Measurements from ENCODE around the gene GMDS.

Gene GMDS

DNA sequence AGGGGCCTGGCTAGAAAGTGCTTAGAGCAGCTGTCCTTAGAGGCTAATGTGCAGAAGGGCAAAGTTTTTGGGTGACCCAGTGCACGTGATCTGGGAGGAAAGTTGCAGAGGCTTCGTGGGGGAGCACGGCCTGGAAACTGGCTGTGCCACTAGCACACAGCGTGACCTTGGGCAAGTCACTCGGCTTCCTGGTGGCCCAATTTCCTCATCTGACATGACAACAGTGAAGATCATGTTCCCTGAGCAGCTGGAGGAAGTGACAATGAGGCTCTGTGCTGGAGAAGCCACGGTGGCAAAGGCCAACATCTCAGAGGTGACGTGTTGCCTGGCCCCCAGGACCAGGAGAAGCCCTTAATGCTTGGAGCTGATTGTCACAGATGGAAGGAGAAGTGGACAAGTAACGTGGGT lies 536.2 kb downstream of the GMDS start:
- POLR2A ChIA-PET: no interaction called here
- Histone ChIP-seq H3K9me3 (ENCODE audit: control extremely low read depth in 1 of 5, control insufficient read depth in 4 of 5, insufficient read depth in 2 of 5, low read depth in 1 of 5, low read length in 4 of 5) (no peaks in the 10 kb centered on the region), H3K4me1 (ENCODE audit: control extremely low read depth in 1 of 4, control insufficient read depth in 4 of 4, insufficient read depth in 4 of 4, low read length in 3 of 4) (peaks cover 0 to 2% (median 0%) of the 10 kb centered on the region in 4 experiments), H3K27ac (ENCODE audit: insufficient read depth in 1 of 2, low read depth in 1 of 2, low read length in 2 of 2, poor library complexity in 1 of 2, severe bottlenecking in 2 of 2) (no peak overlapping the region), H3K36me3 (ENCODE audit: control insufficient read depth in 4 of 4, insufficient read depth in 4 of 4, low read length in 3 of 4) (no peaks in the 10 kb centered on the region), H3K4me3 (ENCODE audit: control insufficient read depth in 1 of 7, extremely low read depth in 1 of 7, insufficient read depth in 4 of 7, low read depth in 2 of 7, low read length in 6 of 7) (no peak overlapping the region), H3K27me3 (replicated peaks in 2 of 5; ENCODE audit: control insufficient read depth in 4 of 5, insufficient read depth in 5 of 5, low read length in 4 of 5) (no peaks in the 10 kb centered on the region)
- DNase-seq: no peak
- WGBS (ENCODE audit: insufficient coverage): 97% methylated on average over 7 of the region's 8 CpGs
- CTCF ChIA-PET: no interaction called here

DNA sequence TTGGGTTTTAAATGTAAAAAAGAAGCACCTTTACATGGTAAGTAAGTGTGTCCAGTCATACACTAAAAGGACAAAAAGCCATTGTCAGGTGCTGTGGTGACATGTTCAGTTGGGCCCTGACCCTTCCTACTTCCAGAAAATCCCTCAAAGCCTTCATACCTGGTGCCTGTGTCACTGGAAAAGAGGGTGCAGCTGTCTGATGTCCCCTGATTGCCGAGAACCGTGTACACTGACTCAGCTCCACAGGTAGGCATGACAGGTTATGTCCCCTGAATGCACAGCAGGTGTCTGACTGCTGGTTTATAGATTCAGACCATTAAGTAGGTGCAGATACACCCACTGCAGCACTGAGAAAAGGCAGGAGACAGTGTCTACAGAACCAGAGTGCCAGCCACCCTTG lies 536.6 kb downstream of the GMDS start:
- no peaks in the 10 kb centered on the region for H3K36me3 ChIP-seq (ENCODE audit: control insufficient read depth in 4 of 4, insufficient read depth in 4 of 4, low read length in 3 of 4)
- H3K27ac ChIP-seq (ENCODE audit: insufficient read depth in 1 of 2, low read depth in 1 of 2, low read length in 2 of 2, poor library complexity in 1 of 2, severe bottlenecking in 2 of 2): no peak overlapping the region
- H3K4me3 ChIP-seq (ENCODE audit: control insufficient read depth in 1 of 7, extremely low read depth in 1 of 7, insufficient read depth in 4 of 7, low read depth in 2 of 7, low read length in 6 of 7): no peak overlapping the region
- H3K27me3 ChIP-seq (replicated peaks in 2 of 5; ENCODE audit: control insufficient read depth in 4 of 5, insufficient read depth in 5 of 5, low read length in 4 of 5): no peaks in the 10 kb centered on the region
- H3K9me3 ChIP-seq (ENCODE audit: control extremely low read depth in 1 of 5, control insufficient read depth in 4 of 5, insufficient read depth in 2 of 5, low read depth in 1 of 5, low read length in 4 of 5): no peaks in the 10 kb centered on the region
- ChIA-PET CTCF (no interaction called here), POLR2A (no interaction called here)
- DNase-seq: no peak
- WGBS (ENCODE audit: insufficient coverage): 88% methylated on average over 2 of the region's 2 CpGs
- H3K4me1 ChIP-seq (ENCODE audit: control extremely low read depth in 1 of 4, control insufficient read depth in 4 of 4, insufficient read depth in 4 of 4, low read length in 3 of 4): peaks cover 0 to 2% (median 0%) of the 10 kb centered on the region in 4 experiments

DNA sequence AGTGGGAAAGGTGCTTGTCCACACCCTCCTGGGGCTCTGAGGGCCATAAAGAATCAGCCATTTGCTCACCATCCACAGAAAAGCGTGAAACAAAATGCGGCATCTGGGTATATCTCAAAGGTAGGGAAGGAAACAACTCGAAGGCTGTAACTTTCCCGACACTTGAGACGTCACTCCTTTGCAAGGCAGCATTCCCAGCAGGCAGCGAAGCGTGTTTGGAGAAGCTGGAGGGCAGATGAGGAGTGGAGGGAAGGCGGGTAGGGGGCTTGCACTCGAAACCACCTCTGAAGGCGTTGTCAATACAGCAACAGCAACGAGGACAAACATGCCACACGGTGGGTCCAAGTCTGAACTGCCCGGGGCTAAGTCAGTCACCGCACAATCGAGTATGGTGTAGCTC lies 537.3 kb downstream of the GMDS start:
- Histone ChIP-seq H3K4me1 (ENCODE audit: control extremely low read depth in 1 of 4, control insufficient read depth in 4 of 4, insufficient read depth in 4 of 4, low read length in 3 of 4) (peaks cover 0 to 2% (median 0%) of the 10 kb centered on the region in 4 experiments), H3K27me3 (replicated peaks in 2 of 5; ENCODE audit: control insufficient read depth in 4 of 5, insufficient read depth in 5 of 5, low read length in 4 of 5) (no peaks in the 10 kb centered on the region), H3K36me3 (ENCODE audit: control insufficient read depth in 4 of 4, insufficient read depth in 4 of 4, low read length in 3 of 4) (no peaks in the 10 kb centered on the region), H3K9me3 (ENCODE audit: control extremely low read depth in 1 of 5, control insufficient read depth in 4 of 5, insufficient read depth in 2 of 5, low read depth in 1 of 5, low read length in 4 of 5) (no peaks in the 10 kb centered on the region), H3K4me3 (ENCODE audit: control insufficient read depth in 1 of 7, extremely low read depth in 1 of 7, insufficient read depth in 4 of 7, low read depth in 2 of 7, low read length in 6 of 7) (no peak overlapping the region), H3K27ac (ENCODE audit: insufficient read depth in 1 of 2, low read depth in 1 of 2, low read length in 2 of 2, poor library complexity in 1 of 2, severe bottlenecking in 2 of 2) (no peak overlapping the region)
- DNase-seq: no peak
- 94% methylated on average over 15 of the region's 15 CpGs for WGBS (ENCODE audit: insufficient coverage)
- ChIA-PET POLR2A (no interaction called here), CTCF (no interaction called here)

DNA sequence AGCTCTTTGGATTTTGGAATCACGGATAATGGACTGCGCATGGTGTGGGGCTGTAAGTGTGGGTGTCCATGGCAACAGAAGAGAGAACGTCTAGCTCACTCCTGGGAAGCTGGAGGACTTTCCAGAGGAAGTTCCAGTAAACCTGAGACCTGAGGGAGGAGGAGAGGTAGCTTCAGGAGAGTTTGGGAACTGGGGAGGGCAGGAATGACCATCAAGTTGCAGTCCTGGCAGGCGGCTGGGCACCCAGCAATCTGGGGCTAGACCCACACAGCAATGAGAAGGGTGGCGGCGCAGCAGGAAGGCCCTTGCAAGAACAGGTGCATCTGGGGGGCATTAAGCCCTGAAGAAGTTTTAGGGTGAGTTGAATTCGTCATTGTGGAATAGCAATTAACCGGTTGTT lies 539.8 kb downstream of the GMDS start:
- Histone ChIP-seq H3K9me3 (ENCODE audit: control extremely low read depth in 1 of 5, control insufficient read depth in 4 of 5, insufficient read depth in 2 of 5, low read depth in 1 of 5, low read length in 4 of 5) (no peaks in the 10 kb centered on the region), H3K27me3 (replicated peaks in 2 of 5; ENCODE audit: control insufficient read depth in 4 of 5, insufficient read depth in 5 of 5, low read length in 4 of 5) (no peaks in the 10 kb centered on the region), H3K4me3 (ENCODE audit: control insufficient read depth in 1 of 7, extremely low read depth in 1 of 7, insufficient read depth in 4 of 7, low read depth in 2 of 7, low read length in 6 of 7) (no peak overlapping the region), H3K36me3 (ENCODE audit: control insufficient read depth in 4 of 4, insufficient read depth in 4 of 4, low read length in 3 of 4) (no peaks in the 10 kb centered on the region), H3K27ac (ENCODE audit: insufficient read depth in 1 of 2, low read depth in 1 of 2, low read length in 2 of 2, poor library complexity in 1 of 2, severe bottlenecking in 2 of 2) (no peak overlapping the region), H3K4me1 (ENCODE audit: control extremely low read depth in 1 of 4, control insufficient read depth in 4 of 4, insufficient read depth in 4 of 4, low read length in 3 of 4) (peaks cover 0 to 2% (median 0%) of the 10 kb centered on the region in 4 experiments)
- CTCF ChIA-PET: no interaction called here
- 100% methylated on average over 5 of the region's 8 CpGs for WGBS (ENCODE audit: insufficient coverage)
- POLR2A ChIA-PET: no interaction called here
- no peak for DNase-seq

DNA sequence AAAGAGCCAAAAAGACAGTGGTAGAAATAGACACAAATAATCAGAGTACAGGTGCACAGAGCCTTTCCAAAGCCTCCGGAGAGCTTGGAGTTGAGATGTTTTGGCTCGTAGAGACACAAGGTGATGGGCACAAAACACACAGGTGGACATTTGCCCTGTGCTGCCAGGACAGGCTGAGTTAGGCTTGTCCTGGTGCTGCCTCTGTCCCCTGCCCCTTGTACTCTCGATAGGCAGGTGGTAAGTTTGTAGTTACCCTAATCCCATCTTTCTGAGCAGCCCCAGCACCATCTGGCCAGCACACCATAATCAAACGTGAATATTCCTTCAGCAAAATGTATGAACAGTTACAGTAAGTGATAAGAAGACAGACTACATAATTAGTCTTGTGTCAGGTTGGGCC lies 540.2 kb downstream of the GMDS start:
- Histone ChIP-seq H3K9me3 (ENCODE audit: control extremely low read depth in 1 of 5, control insufficient read depth in 4 of 5, insufficient read depth in 2 of 5, low read depth in 1 of 5, low read length in 4 of 5) (no peaks in the 10 kb centered on the region), H3K27ac (ENCODE audit: insufficient read depth in 1 of 2, low read depth in 1 of 2, low read length in 2 of 2, poor library complexity in 1 of 2, severe bottlenecking in 2 of 2) (no peak overlapping the region), H3K27me3 (replicated peaks in 2 of 5; ENCODE audit: control insufficient read depth in 4 of 5, insufficient read depth in 5 of 5, low read length in 4 of 5) (no peaks in the 10 kb centered on the region), H3K36me3 (ENCODE audit: control insufficient read depth in 4 of 4, insufficient read depth in 4 of 4, low read length in 3 of 4) (no peaks in the 10 kb centered on the region), H3K4me3 (ENCODE audit: control insufficient read depth in 1 of 7, extremely low read depth in 1 of 7, insufficient read depth in 4 of 7, low read depth in 2 of 7, low read length in 6 of 7) (no peak overlapping the region), H3K4me1 (ENCODE audit: control extremely low read depth in 1 of 4, control insufficient read depth in 4 of 4, insufficient read depth in 4 of 4, low read length in 3 of 4) (peaks cover 0 to 2% (median 0%) of the 10 kb centered on the region in 4 experiments)
- WGBS (ENCODE audit: insufficient coverage): 100% methylated on average over 3 of the region's 4 CpGs
- CTCF ChIA-PET: no interaction called here
- POLR2A ChIA-PET: no interaction called here
- no peak for DNase-seq

DNA sequence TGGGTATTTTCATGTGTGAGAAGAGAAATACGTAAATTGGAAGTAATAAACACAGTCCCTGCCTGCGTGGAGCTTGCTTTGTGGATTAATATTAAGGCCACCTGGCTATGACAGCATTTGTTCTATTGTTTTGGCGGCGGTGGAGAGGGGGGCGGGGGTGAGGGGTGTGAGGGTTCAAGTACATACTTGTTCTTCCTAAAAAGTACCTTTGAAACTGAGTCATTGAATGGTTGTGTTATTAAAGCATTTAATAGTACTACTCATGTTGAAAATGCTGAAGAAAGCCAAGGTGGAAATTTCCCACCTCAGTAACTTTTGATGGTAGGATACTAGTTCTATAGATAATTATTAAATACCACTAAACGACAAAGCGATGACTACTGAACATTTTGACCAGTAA lies 540.7 kb downstream of the GMDS start:
- H3K36me3 ChIP-seq (ENCODE audit: control insufficient read depth in 4 of 4, insufficient read depth in 4 of 4, low read length in 3 of 4): no peaks in the 10 kb centered on the region
- H3K4me3 ChIP-seq (ENCODE audit: control insufficient read depth in 1 of 7, extremely low read depth in 1 of 7, insufficient read depth in 4 of 7, low read depth in 2 of 7, low read length in 6 of 7): no peak overlapping the region
- no peak for DNase-seq
- CTCF ChIA-PET: no interaction called here
- H3K27ac ChIP-seq (ENCODE audit: insufficient read depth in 1 of 2, low read depth in 1 of 2, low read length in 2 of 2, poor library complexity in 1 of 2, severe bottlenecking in 2 of 2): no peak overlapping the region
- no peaks in the 10 kb centered on the region for H3K9me3 ChIP-seq (ENCODE audit: control extremely low read depth in 1 of 5, control insufficient read depth in 4 of 5, insufficient read depth in 2 of 5, low read depth in 1 of 5, low read length in 4 of 5)
- H3K27me3 ChIP-seq (replicated peaks in 2 of 5; ENCODE audit: control insufficient read depth in 4 of 5, insufficient read depth in 5 of 5, low read length in 4 of 5): no peaks in the 10 kb centered on the region
- H3K4me1 ChIP-seq (ENCODE audit: control extremely low read depth in 1 of 4, control insufficient read depth in 4 of 4, insufficient read depth in 4 of 4, low read length in 3 of 4): peaks cover 0 to 2% (median 0%) of the 10 kb centered on the region in 4 experiments
- WGBS (ENCODE audit: insufficient coverage): 78% methylated on average over 4 of the region's 7 CpGs
- POLR2A ChIA-PET: no interaction called here

DNA sequence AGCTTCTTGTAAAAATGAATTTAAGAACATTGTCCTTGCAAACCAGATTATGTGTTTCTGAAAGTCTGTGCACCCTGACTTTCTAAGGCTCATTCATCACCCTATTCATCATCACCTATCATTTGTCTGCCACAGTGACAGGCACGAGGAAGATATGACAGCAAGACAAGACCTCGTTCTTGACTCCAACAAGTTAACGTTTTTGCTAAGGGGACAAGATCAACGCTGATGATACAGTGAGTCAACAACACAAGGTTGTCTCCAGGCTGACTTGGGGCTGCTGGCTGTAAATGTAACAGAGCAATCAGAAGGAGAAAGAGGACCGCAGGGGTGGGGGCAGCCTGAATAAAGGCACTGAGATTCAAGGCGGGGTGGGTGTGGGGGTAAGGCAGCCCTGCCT lies 541.5 kb downstream of the GMDS start:
- Histone ChIP-seq H3K4me1 (ENCODE audit: control extremely low read depth in 1 of 4, control insufficient read depth in 4 of 4, insufficient read depth in 4 of 4, low read length in 3 of 4) (no peaks in the 10 kb centered on the region), H3K9me3 (ENCODE audit: control extremely low read depth in 1 of 5, control insufficient read depth in 4 of 5, insufficient read depth in 2 of 5, low read depth in 1 of 5, low read length in 4 of 5) (no peaks in the 10 kb centered on the region), H3K27ac (ENCODE audit: insufficient read depth in 1 of 2, low read depth in 1 of 2, low read length in 2 of 2, poor library complexity in 1 of 2, severe bottlenecking in 2 of 2) (no peak overlapping the region), H3K27me3 (replicated peaks in 2 of 5; ENCODE audit: control insufficient read depth in 4 of 5, insufficient read depth in 5 of 5, low read length in 4 of 5) (no peaks in the 10 kb centered on the region), H3K4me3 (ENCODE audit: control insufficient read depth in 1 of 7, extremely low read depth in 1 of 7, insufficient read depth in 4 of 7, low read depth in 2 of 7, low read length in 6 of 7) (no peak overlapping the region), H3K36me3 (ENCODE audit: control insufficient read depth in 4 of 4, insufficient read depth in 4 of 4, low read length in 3 of 4) (no peaks in the 10 kb centered on the region)
- ChIA-PET CTCF (interaction anchor here (0.6 kb wide), 1 partner anchor 938 kb away, joined by 4 read pairs; no protein-coding TSS in a partner anchor), POLR2A (no interaction called here)
- no peak for DNase-seq
- WGBS (ENCODE audit: insufficient coverage): 89% methylated on average over 4 of the region's 6 CpGs

All from common myeloid progenitor, CD34-positive (primary cell).